GM18517 (cell line): ENCODE results near the gene RNF220.

Experiments
- ATAC-seq: cut with Tn5 transposase; IDR thresholded peaks from one replicate; pipeline ENCODE4 v1.9.1; 2021; ENCODE audit warnings: mild to moderate bottlenecking, moderate library complexity; ENCODE audit not compliant: unreplicated experiment

Gene RNF220

GRCh38 chr1:44575396-44575795, 170.3 kb downstream of the RNF220 start:
- ATAC-seq, result no peak

- ATAC-seq, result no peak
Measured at GRCh38 chr1:44576456-44577150, 171.5 kb downstream of the RNF220 start.

DNA sequence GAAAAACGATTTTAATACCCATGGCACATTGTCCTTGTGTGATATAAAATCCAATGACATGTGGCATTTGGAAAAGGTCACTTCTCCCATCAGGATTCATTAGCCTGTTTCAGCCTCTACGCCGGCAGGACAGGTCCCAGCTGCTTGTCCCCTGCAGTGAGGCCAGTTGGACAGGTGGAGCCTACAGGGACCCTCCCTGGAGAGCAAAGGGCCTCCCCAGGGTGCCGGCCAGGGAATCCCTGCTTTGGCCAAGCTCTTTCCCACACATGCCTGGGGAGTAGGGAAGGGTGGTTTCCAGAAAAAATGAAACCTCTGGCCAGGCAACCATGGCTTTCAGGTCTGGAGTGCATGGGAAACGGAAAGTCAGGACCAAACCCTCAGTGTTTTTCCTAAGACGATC, 176.2 kb downstream of the RNF220 start:
- ATAC-seq, result no peak

GRCh38 chr1:44584167-44584566, 179.1 kb downstream of the RNF220 start:
- ATAC-seq, result no peak

DNA sequence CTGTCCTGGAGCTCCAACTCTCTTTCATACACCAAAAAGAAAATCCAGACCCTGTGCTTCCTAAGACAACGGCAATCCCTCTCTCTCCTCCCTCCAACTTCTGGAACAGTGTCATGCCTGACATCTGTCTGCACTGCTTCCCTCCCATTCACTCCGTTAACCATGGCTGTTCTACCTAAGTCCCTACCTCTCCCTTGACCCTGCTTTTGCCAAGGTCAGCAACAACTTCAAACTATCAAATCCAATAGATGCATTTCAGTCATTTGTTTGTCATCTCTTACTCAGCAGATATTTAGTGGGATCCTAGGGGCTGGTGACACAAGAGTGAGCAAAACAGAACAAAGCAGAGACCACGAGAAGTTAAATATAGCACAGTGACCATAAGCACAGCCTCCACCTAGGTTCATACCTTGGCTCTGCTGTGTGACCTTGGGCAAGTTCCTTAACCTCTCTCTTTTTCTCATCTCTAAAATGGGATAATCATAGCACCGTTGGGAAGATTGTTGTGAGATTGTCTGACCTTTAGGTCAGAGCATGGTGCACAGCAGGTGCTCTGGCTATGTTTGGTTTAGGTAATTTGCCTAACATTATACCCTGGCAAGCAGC, 180.4 kb downstream of the RNF220 start:
- no peak for ATAC-seq

- ATAC-seq, result no peak
Measured at GRCh38 chr1:44587796-44588460, 182.9 kb downstream of the RNF220 start.

GRCh38 chr1:44588551-44589210, 183.6 kb downstream of the RNF220 start:
- no peak for ATAC-seq

GRCh38 chr1:44590475-44590874, 185.4 kb downstream of the RNF220 start:
- no peak for ATAC-seq

DNA sequence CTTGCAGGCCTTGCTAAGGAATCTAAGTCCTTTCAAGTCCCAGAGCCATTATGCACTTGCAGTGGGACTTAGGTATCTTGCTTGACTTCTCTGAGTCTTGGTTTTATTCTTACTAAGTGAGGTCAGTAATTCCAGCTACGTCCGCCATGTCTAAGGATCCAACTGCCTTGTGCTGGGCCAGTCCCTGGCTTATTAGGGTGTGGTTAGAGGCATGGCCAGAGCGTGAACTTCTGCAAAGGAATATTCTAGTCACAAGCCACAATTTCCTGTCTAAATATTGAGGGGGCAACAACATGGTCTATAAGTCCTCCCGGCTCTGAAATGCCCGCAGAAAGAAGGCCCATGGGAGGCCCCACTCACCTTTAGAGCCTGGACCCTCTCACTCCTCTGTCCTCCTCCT, 186.3 kb downstream of the RNF220 start:
- no peak for ATAC-seq

- ATAC-seq, result no peak
Measured at GRCh38 chr1:44592208-44593145, 187.4 kb downstream of the RNF220 start.

DNA sequence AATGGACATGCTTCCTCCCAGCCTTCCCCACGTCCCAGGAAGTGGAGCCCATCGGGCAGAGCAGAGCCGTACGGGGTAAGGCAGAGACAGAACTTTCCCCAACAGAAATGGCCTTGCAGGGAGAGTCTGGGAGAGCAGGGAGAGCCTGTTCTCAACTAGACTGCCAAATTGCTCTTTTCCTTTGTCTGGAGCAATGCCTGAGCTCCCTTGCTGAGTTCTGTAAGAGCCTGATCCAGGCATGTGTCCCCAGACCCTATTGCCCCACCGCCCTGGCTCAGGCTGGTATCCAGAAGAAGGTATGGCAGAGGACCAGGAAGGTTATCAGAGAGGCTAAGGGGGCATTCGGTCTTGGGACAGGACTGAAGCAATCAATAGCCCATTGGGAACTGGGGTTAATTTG, 189.3 kb downstream of the RNF220 start:
- no peak for ATAC-seq

DNA sequence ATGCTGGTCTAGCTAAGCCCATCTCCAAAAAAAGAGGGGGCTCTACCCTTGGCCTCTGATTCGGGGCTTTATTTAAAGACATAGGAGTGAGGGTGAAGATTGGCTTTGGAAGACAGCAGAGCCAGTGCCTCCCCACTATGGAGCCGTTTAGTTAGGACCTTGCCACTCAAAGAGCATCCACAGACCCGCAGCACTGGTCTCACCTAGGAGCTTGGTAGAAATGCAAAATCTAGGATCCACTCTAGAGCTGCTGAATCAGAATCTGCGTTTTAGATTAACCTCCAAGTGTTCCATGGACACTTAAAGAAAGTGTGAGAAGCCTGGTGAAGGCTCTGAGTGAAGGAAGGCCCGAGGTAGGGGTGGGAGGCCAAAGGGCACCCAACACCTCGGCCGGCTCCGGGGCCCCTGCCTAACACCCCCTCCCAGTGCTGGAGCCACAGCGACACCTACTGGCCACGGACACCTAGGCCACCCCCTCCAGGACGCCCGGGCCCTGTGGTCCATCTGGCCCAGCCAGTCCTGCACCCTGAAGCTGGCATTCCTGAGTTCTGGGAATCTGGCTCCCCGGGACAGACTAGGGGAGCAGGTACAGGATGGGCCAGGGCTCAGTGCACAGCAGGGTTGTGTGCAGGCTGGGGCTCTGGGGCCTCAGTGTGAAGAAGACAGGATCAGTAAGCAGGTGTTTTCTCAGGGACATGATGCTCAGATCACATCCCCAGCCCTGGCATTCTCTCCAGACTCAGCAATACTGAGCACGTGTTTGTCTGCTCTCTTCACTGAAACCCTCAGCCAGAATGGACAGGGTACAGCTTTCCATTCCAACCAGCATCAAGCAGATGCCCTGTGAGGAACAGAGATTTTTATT, 190.0 kb downstream of the RNF220 start:
- ATAC-seq, result no peak

DNA sequence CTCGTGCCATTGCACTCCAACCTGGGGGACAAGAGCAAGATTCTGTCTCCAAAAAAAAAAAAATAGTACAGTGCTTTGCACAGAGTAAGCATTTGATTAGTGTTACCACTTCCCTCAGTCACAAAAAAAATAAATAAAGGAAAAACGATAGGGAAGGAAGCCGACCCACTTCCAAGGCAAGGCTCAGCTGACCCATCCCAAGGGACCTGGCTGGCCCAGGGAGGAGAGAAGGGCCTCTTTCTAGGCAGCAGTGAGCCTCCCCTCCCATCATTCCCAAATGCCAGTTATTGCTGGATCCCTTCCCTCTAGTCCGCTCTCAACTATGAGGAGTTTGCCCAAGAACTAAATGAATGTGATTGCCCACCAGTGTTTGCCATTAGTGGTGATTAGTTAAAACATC, 191.5 kb downstream of the RNF220 start:
- no peak for ATAC-seq

DNA sequence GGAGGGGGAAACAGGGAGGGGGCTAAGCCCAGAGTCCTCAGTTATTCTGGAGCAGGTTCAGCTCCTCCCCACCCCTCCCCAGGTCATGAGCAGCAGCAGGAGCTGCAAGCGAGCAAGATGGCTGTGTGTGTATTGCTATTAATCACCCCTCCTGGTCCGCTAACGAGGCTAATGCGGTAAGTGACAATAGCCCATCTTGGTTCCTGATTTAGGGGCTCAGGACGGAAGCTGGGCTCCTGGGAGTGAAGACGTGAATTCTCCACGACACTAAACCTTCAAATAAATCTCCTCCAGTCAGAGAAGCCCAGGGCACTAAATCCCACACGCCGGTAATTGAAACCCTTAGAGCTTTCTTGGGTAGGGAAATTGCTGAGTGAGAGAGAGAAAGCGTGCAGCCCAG, 193.1 kb downstream of the RNF220 start:
- no peak for ATAC-seq

- ATAC-seq, result no peak
Measured at GRCh38 chr1:44602634-44603628, 197.9 kb downstream of the RNF220 start.

GRCh38 chr1:44603718-44604117, 198.7 kb downstream of the RNF220 start:
- no peak for ATAC-seq

- no peak for ATAC-seq
Measured at GRCh38 chr1:44604157-44604955, 199.3 kb downstream of the RNF220 start.
